ENCODE measurements around the gene KCNK3.

Gene KCNK3

GRCh38 chr2:26724784-26725520 is 32.4 kb downstream of the KCNK3 start:
- Histone ChIP-seq H4K20me1 (ENCODE audit: insufficient read depth, low read length) (no peaks in the 10 kb centered on the region), H3K79me2 (ENCODE audit: low read length) (no peaks in the 10 kb centered on the region), H3K27ac (ENCODE audit: low read length) (no peak overlapping the region), H3K4me1 (ENCODE audit: low read length) (no peaks in the 10 kb centered on the region), H3K4me3 (ENCODE audit: low read length) (no peak overlapping the region), H3K9me2 (replicated peaks; ENCODE audit: insufficient read depth, low read length) (no peaks in the 10 kb centered on the region), H3K9ac (ENCODE audit: low read length) (no peak overlapping the region), H3K4me2 (ENCODE audit: low read depth, low read length) (no peak overlapping the region), H3K36me3 (replicated peaks; ENCODE audit: insufficient read depth, low read length) (no peaks in the 10 kb centered on the region), H3K9me3 (replicated peaks; ENCODE audit: insufficient read depth, low read length) (no peaks in the 10 kb centered on the region), H3F3A (ENCODE audit: insufficient read depth, low read length) (no peaks in the 10 kb centered on the region), H2AFZ (ENCODE audit: low read length) (no peak overlapping the region), H3K27me3 (replicated peaks; ENCODE audit: insufficient read depth, low read length) (peaks cover 39% of the 10 kb centered on the region)
- no peak for TF ChIP-seq EZH2 (optimal IDR thresholded peaks at IDR 0.05; ENCODE audit: low read depth, low read length)
- TF ChIP-seq EZH2phosphoT487 (IDR thresholded peaks at IDR 0.05; ENCODE audit: low read length) = no peak
- TF ChIP-seq CTCF (IDR thresholded peaks at IDR 0.05; ENCODE audit: low read length) = no peak
- no peak for DNase-seq

GRCh38 chr2:26725521-26725820 is 32.9 kb downstream of the KCNK3 start:
- Histone ChIP-seq H3K27me3 (replicated peaks; ENCODE audit: insufficient read depth, low read length) (peaks cover 44% of the 10 kb centered on the region), H3K9me2 (replicated peaks; ENCODE audit: insufficient read depth, low read length) (no peaks in the 10 kb centered on the region), H3K4me2 (ENCODE audit: low read depth, low read length) (no peak overlapping the region), H3K79me2 (ENCODE audit: low read length) (no peaks in the 10 kb centered on the region), H3K4me3 (ENCODE audit: low read length) (no peak overlapping the region), H3K27ac (ENCODE audit: low read length) (no peak overlapping the region), H3F3A (ENCODE audit: insufficient read depth, low read length) (no peaks in the 10 kb centered on the region), H3K36me3 (replicated peaks; ENCODE audit: insufficient read depth, low read length) (no peaks in the 10 kb centered on the region), H3K4me1 (ENCODE audit: low read length) (no peaks in the 10 kb centered on the region), H4K20me1 (ENCODE audit: insufficient read depth, low read length) (no peaks in the 10 kb centered on the region), H3K9ac (ENCODE audit: low read length) (no peak overlapping the region), H3K9me3 (replicated peaks; ENCODE audit: insufficient read depth, low read length) (no peaks in the 10 kb centered on the region), H2AFZ (ENCODE audit: low read length) (no peak overlapping the region)
- no peak for DNase-seq
- no peak for TF ChIP-seq CTCF (IDR thresholded peaks at IDR 0.05; ENCODE audit: low read length)
- no peak for TF ChIP-seq EZH2 (optimal IDR thresholded peaks at IDR 0.05; ENCODE audit: low read depth, low read length)
- TF ChIP-seq EZH2phosphoT487 (IDR thresholded peaks at IDR 0.05; ENCODE audit: low read length) = no peak

- Histone ChIP-seq H3F3A (ENCODE audit: insufficient read depth, low read length) (no peaks in the 10 kb centered on the region), H3K79me2 (ENCODE audit: low read length) (no peaks in the 10 kb centered on the region), H2AFZ (ENCODE audit: low read length) (no peak overlapping the region), H3K27me3 (replicated peaks; ENCODE audit: insufficient read depth, low read length) (peaks cover 48% of the 10 kb centered on the region), H3K36me3 (replicated peaks; ENCODE audit: insufficient read depth, low read length) (no peaks in the 10 kb centered on the region), H3K4me3 (ENCODE audit: low read length) (no peak overlapping the region), H3K9me2 (replicated peaks; ENCODE audit: insufficient read depth, low read length) (no peaks in the 10 kb centered on the region), H3K9me3 (replicated peaks; ENCODE audit: insufficient read depth, low read length) (no peaks in the 10 kb centered on the region), H3K4me2 (ENCODE audit: low read depth, low read length) (no peak overlapping the region), H3K27ac (ENCODE audit: low read length) (no peak overlapping the region), H3K4me1 (ENCODE audit: low read length) (no peaks in the 10 kb centered on the region), H4K20me1 (ENCODE audit: insufficient read depth, low read length) (no peaks in the 10 kb centered on the region), H3K9ac (ENCODE audit: low read length) (no peak overlapping the region)
- TF ChIP-seq CTCF (IDR thresholded peaks at IDR 0.05; ENCODE audit: low read length) (no peak), EZH2 (optimal IDR thresholded peaks at IDR 0.05; ENCODE audit: low read depth, low read length) (no peak), EZH2phosphoT487 (IDR thresholded peaks at IDR 0.05; ENCODE audit: low read length) (no peak)
- DNase-seq = no peak
These were observed 33.7 kb downstream of the KCNK3 start for GRCh38 chr2:26726228-26726627.
